B cell (primary cell): Measurements from ENCODE around the gene PPP2R5D.

Source experiments
- CTCF ChIP-seq: fragments of 200-600 bp; IDR thresholded peaks from one replicate; pipeline ENCODE4 v1.8.0; 2022; ENCODE audit warnings: antibody characterized with exemption, mild to moderate bottlenecking
- EZH2 ChIP-seq: IDR thresholded peaks from 2 replicates; pipeline ENCODE4 v1.6.1; 2012; ENCODE audit warnings: borderline replicate concordance, low read depth, mild to moderate bottlenecking, moderate library complexity, low read length; ENCODE audit not compliant: insufficient read depth, poor library complexity, severe bottlenecking

DNA sequence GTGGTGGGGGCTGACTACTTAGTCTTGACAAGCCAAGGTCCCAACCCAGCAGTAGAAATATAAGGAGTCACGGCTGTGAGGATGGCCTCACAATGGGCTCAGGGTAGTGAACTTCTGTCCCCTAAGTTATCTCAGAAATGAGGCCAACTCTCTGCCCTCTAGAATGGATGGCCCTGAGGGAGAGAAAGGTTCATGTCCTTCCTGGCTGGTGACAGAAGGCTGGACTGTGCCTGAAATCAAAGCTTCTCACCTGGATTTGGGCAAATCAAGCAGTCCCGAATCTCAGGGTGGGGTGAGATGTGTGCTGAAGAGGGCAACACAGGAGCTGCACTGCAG lies 49.8 kb downstream of the PPP2R5D start:
- TF ChIP-seq CTCF (no peak), EZH2 (no peak)
